ENCODE measurements around the gene TRPV6.

GRCh38 chr7:142892951-142893350 is 7.4 kb upstream of the TRPV6 start:
- TF ChIP-seq, protein P1, sequence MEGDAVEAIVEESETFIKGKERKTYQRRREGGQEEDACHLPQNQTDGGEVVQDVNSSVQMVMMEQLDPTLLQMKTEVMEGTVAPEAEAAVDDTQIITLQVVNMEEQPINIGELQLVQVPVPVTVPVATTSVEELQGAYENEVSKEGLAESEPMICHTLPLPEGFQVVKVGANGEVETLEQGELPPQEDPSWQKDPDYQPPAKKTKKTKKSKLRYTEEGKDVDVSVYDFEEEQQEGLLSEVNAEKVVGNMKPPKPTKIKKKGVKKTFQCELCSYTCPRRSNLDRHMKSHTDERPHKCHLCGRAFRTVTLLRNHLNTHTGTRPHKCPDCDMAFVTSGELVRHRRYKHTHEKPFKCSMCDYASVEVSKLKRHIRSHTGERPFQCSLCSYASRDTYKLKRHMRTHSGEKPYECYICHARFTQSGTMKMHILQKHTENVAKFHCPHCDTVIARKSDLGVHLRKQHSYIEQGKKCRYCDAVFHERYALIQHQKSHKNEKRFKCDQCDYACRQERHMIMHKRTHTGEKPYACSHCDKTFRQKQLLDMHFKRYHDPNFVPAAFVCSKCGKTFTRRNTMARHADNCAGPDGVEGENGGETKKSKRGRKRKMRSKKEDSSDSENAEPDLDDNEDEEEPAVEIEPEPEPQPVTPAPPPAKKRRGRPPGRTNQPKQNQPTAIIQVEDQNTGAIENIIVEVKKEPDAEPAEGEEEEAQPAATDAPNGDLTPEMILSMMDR (conservative IDR thresholded peaks at IDR 0.05 in 1 of 2, IDR thresholded peaks at IDR 0.05 in 1 of 2; ENCODE audit: low read depth in 1 of 2, low read length in 2 of 2) = no peak
- TF ChIP-seq EZH2 (IDR thresholded peaks at IDR 0.05; ENCODE audit: low read length, missing control alignments) = no peak

All from fibroblast of lung (primary cell).